B cell (primary cell): ENCODE measurements around the gene NHERF2. TPM values are rescaled to one million over a fixed set of nuclear protein-coding genes. Genes with fewer than 3 reads are reported as not detected.

Experiments
- ATAC-seq: fragments of 200-7000 bp; cut with Tn5 transposase; one replicate; pipeline ENCODE4 v1.10.0; 2021; ENCODE audit warnings: low read depth, mild to moderate bottlenecking, moderate number of reproducible peaks, moderate library complexity
- CTCF ChIA-PET: fragments of 350-600 bp; sonication (Branson Sonifier 250); formaldehyde crosslinking; loops from one replicate; lab custom pipeline; 2021; ENCODE audit warnings: antibody characterized with exemption, inconsistent platforms; lab: Charles Lee
- POLR2A ChIA-PET: fragments of 350-600 bp; sonication (Branson Sonifier 250); formaldehyde crosslinking; loops from one replicate; lab custom pipeline; 2021; ENCODE audit warnings: antibody characterized with exemption; lab: Charles Lee
- DNase-seq: peaks from one replicate; pipeline ENCODE4 v3.0.0; 2013
- H2AFZ ChIP-seq: 2 replicates; pipeline ENCODE4 v1.6.1; 2012; ENCODE audit warnings: mild to moderate bottlenecking, low read depth, low read length; ENCODE audit not compliant: insufficient read depth, poor library complexity, severe bottlenecking
- H3K27ac ChIP-seq, 2 donors: 1 replicate in 1 of 2; 2 replicates in 1 of 2; pipeline ENCODE4 v1.5.1; 2012 to 2013; ENCODE audit warnings: low read length in 2 of 2, mild to moderate bottlenecking in 2 of 2, moderate library complexity in 1 of 2
- H3K27me3 ChIP-seq, 4 experiments: fragments of 200-600 bp in 1 of 4; sonication (generic) in 1 of 4; replicated peaks in 1 of 4; 1 replicate in 2 of 4; 2 replicates in 2 of 4; pipeline versions ENCODE4 v1.6.1 to v1.7.0; 2013 to 2016; ENCODE audit warnings: low read length in 3 of 4, mild to moderate bottlenecking in 2 of 4, mixed read lengths in 1 of 4, moderate library complexity in 1 of 4; ENCODE audit not compliant: insufficient read depth in 4 of 4, control insufficient read depth in 3 of 4; ENCODE audit errors: control extremely low read depth in 1 of 4
- H3K36me3 ChIP-seq, 2 experiments: replicated peaks in 1 of 2; 1 replicate in 1 of 2; 2 replicates in 1 of 2; pipeline versions ENCODE4 v1.6.1 to v1.7.1; 2013; ENCODE audit warnings: low read length in 1 of 2; ENCODE audit not compliant: insufficient read depth in 2 of 2, control insufficient read depth in 1 of 2; ENCODE audit errors: control extremely low read depth in 1 of 2, extremely low read depth in 1 of 2
- H3K4me1 ChIP-seq, 2 donors: fragments of 200-600 bp in 1 of 2; sonication (generic) in 1 of 2; 1 replicate in 1 of 2; 2 replicates in 1 of 2; pipeline versions ENCODE4 v1.5.1 to v1.6.1; 2013 to 2017; ENCODE audit warnings: low read length in 2 of 2; ENCODE audit not compliant: control insufficient read depth in 2 of 2, insufficient read depth in 2 of 2
- H3K4me2 ChIP-seq: replicated peaks from 2 replicates; pipeline ENCODE3; 2012; ENCODE audit warnings: mild to moderate bottlenecking, low read depth, low read length; ENCODE audit not compliant: poor library complexity, severe bottlenecking
- H3K4me3 ChIP-seq, 5 experiments: fragments of 200-600 bp in 1 of 5; sonication (generic) in 1 of 5; 1 replicate in 3 of 5; 2 replicates in 2 of 5; pipeline versions ENCODE4 v1.5.1 to v1.7.0; 2011 to 2016; ENCODE audit warnings: low read length in 4 of 5, mild to moderate bottlenecking in 4 of 5, low read depth in 2 of 5, control low read depth in 1 of 5, moderate library complexity in 1 of 5; ENCODE audit not compliant: insufficient read depth in 1 of 5; ENCODE audit errors: control extremely low read depth in 1 of 5, extremely low read depth in 1 of 5
- H3K79me2 ChIP-seq: fragments of 200-600 bp; sonication (generic); one replicate; pipeline ENCODE4 v1.6.0; 2016; ENCODE audit warnings: low read length; ENCODE audit not compliant: control insufficient read depth, insufficient read depth
- H3K9ac ChIP-seq: fragments of 200-600 bp; sonication (generic); 2 replicates; pipeline ENCODE4 v1.6.1; 2017; ENCODE audit warnings: mild to moderate bottlenecking, low read length, moderate library complexity
- H3K9me3 ChIP-seq, 3 donors: one replicate each; pipeline versions ENCODE4 v1.6.1 to v1.7.1; 2013; ENCODE audit warnings: low read length in 2 of 3; ENCODE audit not compliant: control insufficient read depth in 2 of 3, insufficient read depth in 1 of 3; ENCODE audit errors: control extremely low read depth in 1 of 3
- H4K20me1 ChIP-seq: 2 replicates; pipeline ENCODE4 v1.6.0; 2012; ENCODE audit warnings: mild to moderate bottlenecking, low read length; ENCODE audit not compliant: insufficient read depth, control insufficient read depth, poor library complexity, severe bottlenecking
- H3K27ac Mint-ChIP-seq: one replicate; pipeline ENCODE4 v1.8.0; 2021; ENCODE audit warnings: mixed read lengths
- H3K27me3 Mint-ChIP-seq: one replicate; pipeline ENCODE4 v1.8.0; 2021; ENCODE audit warnings: mixed read lengths
- H3K4me1 Mint-ChIP-seq: one replicate; pipeline ENCODE4 v1.8.0; 2021; ENCODE audit warnings: mixed read lengths
- H3K4me3 Mint-ChIP-seq: one replicate; pipeline ENCODE4 v1.8.0; 2021; ENCODE audit warnings: mixed read lengths
- H3K9me3 Mint-ChIP-seq: one replicate; pipeline ENCODE4 v1.8.0; 2022; ENCODE audit warnings: mixed read lengths; ENCODE audit not compliant: insufficient read depth
- EZH2 ChIP-seq: IDR thresholded peaks from 2 replicates; pipeline ENCODE4 v1.6.1; 2012; ENCODE audit warnings: borderline replicate concordance, low read depth, mild to moderate bottlenecking, moderate library complexity, low read length; ENCODE audit not compliant: insufficient read depth, poor library complexity, severe bottlenecking
- WGBS: methylation state at CpG from one replicate; pipeline ENCODE4 v1.1.5; 2013; ENCODE audit warnings: missing lambda C conversion rate; ENCODE audit not compliant: insufficient coverage; 5-methylcytosine and 5-hydroxymethylcytosine counted together
- intact Hi-C: fragments of 100-400 bp; cut with micrococcal nuclease; formaldehyde crosslinking; loops from one replicate; pipeline ENCODE4 v1.10.0; 2022
- polyA plus RNA-seq: library from polyadenylated mRNA; depleted of rRNA; stranded (reverse); fragments of >200 nt; gene quantifications from 2 replicates; pipeline ENCODE4 v1.2.3, GENCODE V29; 2012
- total RNA-seq, 2 donors: library from RNA; stranded (reverse); fragments of 120-200 nt in 1 of 2; gene quantifications; 1 replicate in 1 of 2; 2 replicates in 1 of 2; pipeline versions ENCODE4 v1.2.3 to v1.2.4, GENCODE V29; 2013 to 2022
- TF ChIP-seq, protein P1 (sequence below): fragments of 200-600 bp; IDR thresholded peaks from one replicate; pipeline ENCODE4 v1.8.0; 2022; ENCODE audit warnings: antibody characterized with exemption, mild to moderate bottlenecking

The NHERF2 gene
- total and polyA plus RNA-seq, 2 donors (not counting 1 experiment from before 2014, with no cell fraction given), result 1.8 to 2.2 TPM

DNA sequence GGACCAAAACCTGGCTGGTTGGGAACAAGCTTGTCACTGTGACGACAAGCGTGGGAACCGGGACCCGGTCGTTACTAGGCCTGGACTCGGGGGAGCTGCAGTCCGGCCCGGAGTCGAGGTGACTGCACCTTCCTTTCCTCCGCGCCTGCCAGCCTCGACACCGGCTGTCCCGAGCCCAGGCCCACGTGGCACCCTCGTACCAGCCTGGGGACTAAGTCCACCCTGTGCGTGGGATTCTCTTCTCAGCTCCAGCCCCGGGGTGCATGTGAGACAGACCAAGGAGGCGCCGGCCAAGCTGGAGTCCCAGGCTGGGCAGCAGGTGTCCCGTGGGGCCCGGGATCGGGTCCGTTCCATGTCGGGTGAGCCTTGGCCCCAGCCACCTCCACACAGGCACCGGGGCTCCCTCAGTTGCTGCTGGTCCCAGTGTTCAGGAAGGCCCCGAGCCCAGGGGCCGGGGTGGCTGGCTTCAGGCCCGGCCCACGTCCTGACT lies 52.7 kb downstream of the NHERF2 start:
- Mint-ChIP-seq H3K4me3 (no peak overlapping the region), H3K4me1 (no peaks in the 10 kb centered on the region), H3K27me3 (no peaks in the 10 kb centered on the region), H3K9me3 (no peaks in the 10 kb centered on the region), H3K27ac (no peak overlapping the region)
- no peaks in the 10 kb centered on the region for H3K9me3 ChIP-seq
- no peaks in the 10 kb centered on the region for H3K27me3 ChIP-seq
- ChIA-PET CTCF (no interaction called here), POLR2A (interaction anchor here (0.6 kb wide), 1 partner anchor 1709 kb away, joined by 3 read pairs; the partner anchor contains the start of gene MRPL28)
- H3K79me2 ChIP-seq, result no peaks in the 10 kb centered on the region
- H3K27ac ChIP-seq, result no peak overlapping the region
- WGBS, result 98% methylated on average over 30 of the region's 30 CpGs
- no peak overlapping the region for H3K9ac ChIP-seq
- no peaks in the 10 kb centered on the region for H3K4me1 ChIP-seq
- peaks cover 0 to 32% of the 10 kb centered on the region in 2 experiments for H3K36me3 ChIP-seq
- intact Hi-C loops, result no loop called here
- DNase-seq (no peak), ATAC-seq (no peak)
- no peak overlapping the region for H2AFZ ChIP-seq
- no peak overlapping the region for H3K4me3 ChIP-seq
- no peak for TF ChIP-seq EZH2
- TF ChIP-seq, protein P1, sequence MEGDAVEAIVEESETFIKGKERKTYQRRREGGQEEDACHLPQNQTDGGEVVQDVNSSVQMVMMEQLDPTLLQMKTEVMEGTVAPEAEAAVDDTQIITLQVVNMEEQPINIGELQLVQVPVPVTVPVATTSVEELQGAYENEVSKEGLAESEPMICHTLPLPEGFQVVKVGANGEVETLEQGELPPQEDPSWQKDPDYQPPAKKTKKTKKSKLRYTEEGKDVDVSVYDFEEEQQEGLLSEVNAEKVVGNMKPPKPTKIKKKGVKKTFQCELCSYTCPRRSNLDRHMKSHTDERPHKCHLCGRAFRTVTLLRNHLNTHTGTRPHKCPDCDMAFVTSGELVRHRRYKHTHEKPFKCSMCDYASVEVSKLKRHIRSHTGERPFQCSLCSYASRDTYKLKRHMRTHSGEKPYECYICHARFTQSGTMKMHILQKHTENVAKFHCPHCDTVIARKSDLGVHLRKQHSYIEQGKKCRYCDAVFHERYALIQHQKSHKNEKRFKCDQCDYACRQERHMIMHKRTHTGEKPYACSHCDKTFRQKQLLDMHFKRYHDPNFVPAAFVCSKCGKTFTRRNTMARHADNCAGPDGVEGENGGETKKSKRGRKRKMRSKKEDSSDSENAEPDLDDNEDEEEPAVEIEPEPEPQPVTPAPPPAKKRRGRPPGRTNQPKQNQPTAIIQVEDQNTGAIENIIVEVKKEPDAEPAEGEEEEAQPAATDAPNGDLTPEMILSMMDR, result no peak
- no peaks in the 10 kb centered on the region for H4K20me1 ChIP-seq
- H3K4me2 ChIP-seq, result no peak overlapping the region

DNA sequence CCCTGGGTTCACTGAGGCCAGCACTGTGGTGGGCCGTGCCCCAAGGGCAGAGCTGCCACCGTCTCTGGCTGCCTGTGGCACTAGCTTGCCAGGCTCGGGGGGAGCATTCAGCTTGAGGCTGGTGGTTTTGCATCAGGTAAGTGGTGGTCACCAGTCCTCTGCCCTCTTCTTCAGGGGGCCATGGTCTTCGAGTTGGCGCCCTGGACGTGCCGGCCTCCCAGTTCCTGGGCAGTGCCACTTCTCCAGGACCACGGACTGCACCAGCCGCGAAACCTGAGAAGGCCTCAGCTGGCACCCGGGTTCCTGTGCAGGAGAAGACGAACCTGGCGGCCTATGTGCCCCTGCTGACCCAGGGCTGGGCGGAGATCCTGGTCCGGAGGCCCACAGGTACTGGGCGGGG lies 53.3 kb downstream of the NHERF2 start:
- WGBS, result 97% methylated on average over 16 of the region's 16 CpGs
- CTCF ChIA-PET, result no interaction called here
- POLR2A ChIA-PET, result no interaction called here
- no peaks in the 10 kb centered on the region for H3K4me1 ChIP-seq
- H3K27me3 Mint-ChIP-seq, result no peaks in the 10 kb centered on the region
- H3K4me2 ChIP-seq, result no peak overlapping the region
- no peak overlapping the region for H3K27ac Mint-ChIP-seq
- peaks cover 0 to 35% of the 10 kb centered on the region in 2 experiments for H3K36me3 ChIP-seq
- DNase-seq (no peak), ATAC-seq (no peak)
- H3K9ac ChIP-seq, result no peak overlapping the region
- no peaks in the 10 kb centered on the region for H3K4me1 Mint-ChIP-seq
- no peak for TF ChIP-seq EZH2
- TF ChIP-seq, protein P1, result no peak
- no peaks in the 10 kb centered on the region for H3K79me2 ChIP-seq
- H4K20me1 ChIP-seq, result no peaks in the 10 kb centered on the region
- no peaks in the 10 kb centered on the region for H3K9me3 ChIP-seq
- no peak overlapping the region for H2AFZ ChIP-seq
- no peaks in the 10 kb centered on the region for H3K9me3 Mint-ChIP-seq
- H3K27me3 ChIP-seq, result no peaks in the 10 kb centered on the region
- no peak overlapping the region for H3K27ac ChIP-seq
- intact Hi-C loops, result no loop called here
- no peak overlapping the region for H3K4me3 Mint-ChIP-seq
- no peak overlapping the region for H3K4me3 ChIP-seq
